ENCODE measurements around the gene CZIB. TPM values are rescaled to one million over a fixed set of nuclear protein-coding genes. Genes with fewer than 3 reads are reported as not detected.

Gene CZIB
- total and polyA plus RNA-seq, 2 of the 8 experiments (the other 6 are each of a cell fraction or from before 2014, with no cell fraction given) = 46.5 to 48.0 TPM

DNA sequence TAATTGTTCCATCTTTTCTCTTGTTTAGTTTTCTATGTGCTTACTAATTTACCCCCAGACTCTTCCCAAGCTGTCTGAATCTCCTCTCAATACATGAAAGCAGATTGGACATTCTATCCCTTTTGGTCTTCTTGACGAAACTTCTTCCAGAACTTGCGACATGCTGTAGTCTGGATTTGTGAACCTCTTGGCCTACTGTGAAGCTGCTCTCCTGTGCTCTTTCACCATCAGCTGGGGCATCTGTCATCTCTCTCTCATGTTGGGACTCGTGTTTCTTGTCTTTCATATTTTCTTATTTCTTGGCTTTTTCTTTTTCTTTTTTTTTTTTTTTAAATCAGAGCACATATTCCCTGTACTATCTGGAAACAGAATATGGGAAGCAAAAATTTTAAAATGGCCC, 17.0 kb downstream of the CZIB start:
- H4K20me1 ChIP-seq (replicated peaks in 1 of 2; ENCODE audit: control insufficient read depth in 1 of 2, insufficient read depth in 2 of 2, low read length in 2 of 2) = no peaks in the 10 kb centered on the region
- no peak overlapping the region for H3K18ac ChIP-seq (ENCODE audit: extremely low read depth, low read length)
- no peak overlapping the region for H3K4ac ChIP-seq (replicated peaks; ENCODE audit: insufficient read length, low read depth, low read length)
- H2BK12ac ChIP-seq (ENCODE audit: low read depth, low read length) = no peak overlapping the region
- H3K23ac ChIP-seq (ENCODE audit: insufficient read length) = no peak overlapping the region
- H3K27me3 ChIP-seq (replicated peaks in 1 of 4; ENCODE audit: control insufficient read depth in 3 of 4, extremely low read depth in 1 of 4, insufficient read depth in 3 of 4, low read length in 3 of 4) = no peaks in the 10 kb centered on the region
- H3K27ac ChIP-seq (ENCODE audit: low read depth, low read length) = no peak overlapping the region
- peaks cover 2% of the 10 kb centered on the region; the same call in 1 of the 2 replicates for H3K79me1 ChIP-seq (ENCODE audit: low read depth, low read length)
- H4K91ac ChIP-seq (replicated peaks; ENCODE audit: insufficient read length, low read length) = no peak overlapping the region
- no peak overlapping the region for H2BK20ac ChIP-seq (ENCODE audit: low read length)
- H2AK5ac ChIP-seq (ENCODE audit: low read depth, low read length) = no peak overlapping the region
- H3K36me3 ChIP-seq (ENCODE audit: control insufficient read depth in 2 of 4, insufficient read depth in 4 of 4, low read length in 3 of 4) = peaks cover 0 to 68% (median 30%) of the 10 kb centered on the region in 4 experiments; a peak in 6 of 8 replicates
- H3K79me2 ChIP-seq (ENCODE audit: control insufficient read depth in 1 of 2, insufficient read depth in 2 of 2, low read length in 2 of 2) = no peaks in the 10 kb centered on the region
- H3K23me2 ChIP-seq (ENCODE audit: low read depth, low read length) = no peaks in the 10 kb centered on the region
- H3K14ac ChIP-seq (ENCODE audit: insufficient read length) = no peak overlapping the region
- H3K4me3 ChIP-seq (ENCODE audit: extremely low read depth in 1 of 4, insufficient read depth in 2 of 4, low read depth in 3 of 4, low read length in 4 of 4) = no peak overlapping the region
- H2BK15ac ChIP-seq (ENCODE audit: low read length) = no peak overlapping the region
- H2BK120ac ChIP-seq (replicated peaks; ENCODE audit: low read depth, low read length) = no peak overlapping the region
- H3K56ac ChIP-seq (replicated peaks; ENCODE audit: insufficient read length, low read depth, low read length) = no peak overlapping the region
- H4K5ac ChIP-seq (ENCODE audit: insufficient read length, low read depth, low read length) = no peak overlapping the region
- no peak overlapping the region for H3K9ac ChIP-seq (replicated peaks in 1 of 4; ENCODE audit: extremely low read depth in 1 of 4, low read depth in 3 of 4, low read length in 3 of 4)
- H4K8ac ChIP-seq (ENCODE audit: extremely low read depth, insufficient read depth, low read length) = no peak overlapping the region
- no peak for DNase-seq (ENCODE audit: low read depth in 1 of 2, low spot score in 2 of 2)
- no peak overlapping the region for H2AFZ ChIP-seq (ENCODE audit: low read length)
- 96% methylated on average over 3 of the region's 3 CpGs; no CpG with 5 or more reads in 1 of the 2 experiments for WGBS, 2 experiments (ENCODE audit: extremely low coverage in 1 of 2, insufficient coverage in 1 of 2, insufficient read length in 1 of 2, insufficient replicate concordance in 2 of 2, low coverage in 1 of 2, low lambda C conversion rate in 2 of 2, missing lambda C conversion rate in 1 of 2)
- no peak for FAIRE-seq
- no peak for TF ChIP-seq CHD2 (IDR thresholded peaks at IDR 0.05; ENCODE audit: low read length)
- peaks cover 19 to 26% of the 10 kb centered on the region in 2 experiments for H3K9me3 ChIP-seq (ENCODE audit: insufficient read depth in 2 of 2, low read depth in 1 of 2, low read length in 1 of 2)
- ChIA-PET CTCF (ENCODE audit: partially characterized antibody) (no interaction called here), POLR2A (ENCODE audit: partially characterized antibody) (no interaction called here)
- H3K4me1 ChIP-seq (replicated peaks in 1 of 4; ENCODE audit: control insufficient read depth in 3 of 4, insufficient read depth in 4 of 4, low read length in 3 of 4) = no peaks in the 10 kb centered on the region
- no peak overlapping the region for H3K4me2 ChIP-seq (ENCODE audit: insufficient read depth in 1 of 2, low read depth in 2 of 2, low read length in 2 of 2)
- no peak overlapping the region for H2BK5ac ChIP-seq (ENCODE audit: low read depth, low read length)
